ENCODE results near the gene RNF150. TPM values are rescaled to one million over a fixed set of nuclear protein-coding genes. Genes with fewer than 3 reads are reported as not detected.
"Not testable (repeated sequence)": the region's sequence is repeated elsewhere in the genome, so short reads cannot be mapped to it uniquely, and the experiment has no call there.

Gene RNF150
- polyA plus RNA-seq, 12 donors = 24.6 to 112 (median 37.9) TPM

- DNase-seq = no peak
Measured at GRCh38 chr4:141080668-141081067, 52.6 kb downstream of the RNF150 start.

GRCh38 chr4:141079393-141079930 lies 53.8 kb downstream of the RNF150 start:
- no peak for DNase-seq

- DNase-seq = no peak
Measured at GRCh38 chr4:141078871-141079270, 54.4 kb downstream of the RNF150 start.

DNA sequence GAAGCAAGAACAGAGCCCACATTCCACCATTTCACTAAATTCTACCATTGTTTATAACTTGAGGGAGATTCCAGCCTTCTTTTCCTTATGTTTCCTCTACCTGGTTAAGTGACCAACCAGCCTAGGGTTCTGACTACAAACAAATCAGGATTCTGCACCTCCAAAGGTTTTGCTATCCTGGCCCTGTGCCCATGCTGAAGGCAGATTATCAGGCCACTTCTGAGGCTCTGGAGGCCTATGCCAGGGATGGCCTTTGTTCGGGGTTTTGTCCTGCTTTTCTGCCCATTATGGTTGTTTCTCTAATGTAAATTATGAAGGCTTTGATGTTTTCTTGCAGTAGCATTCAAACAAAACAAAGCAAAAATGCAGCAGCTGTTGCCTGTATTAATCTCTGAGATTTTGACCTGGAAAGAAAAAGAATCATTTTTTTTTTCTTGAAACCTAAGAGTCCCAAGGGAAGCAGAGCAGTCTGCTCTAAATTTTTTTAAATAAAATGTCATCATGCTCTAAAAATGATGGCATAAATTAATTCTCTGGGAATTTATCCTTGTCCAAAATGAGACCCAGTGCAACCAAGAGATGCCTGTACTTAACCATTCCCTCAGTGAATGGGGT lies 55.6 kb downstream of the RNF150 start:
- no peak for DNase-seq

- no peak for DNase-seq
Measured at GRCh38 chr4:141075553-141075952, 57.7 kb downstream of the RNF150 start.

DNA sequence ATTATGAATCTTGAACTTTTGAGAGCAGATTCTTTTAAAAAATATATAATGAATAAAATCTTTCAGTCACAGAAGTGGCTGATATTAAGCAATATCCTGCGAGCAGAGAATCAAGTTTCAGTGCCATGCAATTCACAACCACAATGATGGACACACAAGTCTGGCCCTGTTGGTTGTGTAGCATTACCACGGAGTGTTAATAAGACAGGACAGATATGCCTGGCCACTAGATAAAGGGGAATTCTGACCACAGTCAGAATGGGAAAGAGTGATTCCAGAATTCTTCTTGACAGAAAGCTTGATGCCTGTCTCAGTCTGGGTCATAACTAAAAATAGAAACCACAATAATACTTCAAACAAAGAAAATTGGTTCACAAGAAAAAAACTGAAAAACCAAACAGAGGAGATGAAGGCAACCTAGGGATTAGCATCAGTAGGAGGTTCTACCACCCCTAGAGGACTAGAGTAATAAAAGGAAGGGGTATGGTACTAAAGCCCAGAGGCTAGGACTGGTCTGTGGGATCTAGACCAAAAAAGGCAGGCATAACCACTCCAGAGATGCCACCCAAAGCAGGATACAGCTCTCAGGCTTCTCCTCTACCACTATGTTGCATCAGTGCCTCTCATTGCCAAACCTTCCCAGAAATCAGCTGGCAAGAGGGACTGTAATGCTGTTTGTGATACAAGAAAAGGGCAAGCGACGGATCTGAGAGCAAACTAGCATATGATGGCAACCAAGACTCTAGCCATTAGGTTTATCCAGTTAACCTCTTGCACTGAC lies 59.0 kb downstream of the RNF150 start:
- no peak for DNase-seq

GRCh38 chr4:141066690-141067089 lies 66.6 kb downstream of the RNF150 start:
- no peak for DNase-seq

GRCh38 chr4:141065872-141066271 lies 67.4 kb downstream of the RNF150 start:
- DNase-seq = no peak

DNA sequence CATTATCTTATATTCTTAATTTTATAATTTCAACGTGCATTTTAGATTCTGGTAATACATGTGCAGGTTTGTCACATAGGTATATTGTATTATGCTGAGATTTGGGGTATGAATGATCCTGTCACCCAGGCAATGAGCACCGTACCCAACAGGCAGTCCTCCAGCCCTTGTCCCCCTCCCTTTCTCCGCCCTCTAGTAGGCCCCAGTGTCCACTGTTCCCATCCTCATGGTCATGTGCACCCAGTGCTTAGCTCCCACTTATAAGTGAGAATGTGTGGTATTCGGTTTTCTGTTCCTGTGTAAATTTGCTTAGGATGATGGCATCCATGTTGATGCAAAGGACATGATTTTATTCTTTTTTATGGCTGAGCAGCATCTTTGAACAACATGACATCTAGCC lies 70.6 kb downstream of the RNF150 start:
- no peak for DNase-seq

DNA sequence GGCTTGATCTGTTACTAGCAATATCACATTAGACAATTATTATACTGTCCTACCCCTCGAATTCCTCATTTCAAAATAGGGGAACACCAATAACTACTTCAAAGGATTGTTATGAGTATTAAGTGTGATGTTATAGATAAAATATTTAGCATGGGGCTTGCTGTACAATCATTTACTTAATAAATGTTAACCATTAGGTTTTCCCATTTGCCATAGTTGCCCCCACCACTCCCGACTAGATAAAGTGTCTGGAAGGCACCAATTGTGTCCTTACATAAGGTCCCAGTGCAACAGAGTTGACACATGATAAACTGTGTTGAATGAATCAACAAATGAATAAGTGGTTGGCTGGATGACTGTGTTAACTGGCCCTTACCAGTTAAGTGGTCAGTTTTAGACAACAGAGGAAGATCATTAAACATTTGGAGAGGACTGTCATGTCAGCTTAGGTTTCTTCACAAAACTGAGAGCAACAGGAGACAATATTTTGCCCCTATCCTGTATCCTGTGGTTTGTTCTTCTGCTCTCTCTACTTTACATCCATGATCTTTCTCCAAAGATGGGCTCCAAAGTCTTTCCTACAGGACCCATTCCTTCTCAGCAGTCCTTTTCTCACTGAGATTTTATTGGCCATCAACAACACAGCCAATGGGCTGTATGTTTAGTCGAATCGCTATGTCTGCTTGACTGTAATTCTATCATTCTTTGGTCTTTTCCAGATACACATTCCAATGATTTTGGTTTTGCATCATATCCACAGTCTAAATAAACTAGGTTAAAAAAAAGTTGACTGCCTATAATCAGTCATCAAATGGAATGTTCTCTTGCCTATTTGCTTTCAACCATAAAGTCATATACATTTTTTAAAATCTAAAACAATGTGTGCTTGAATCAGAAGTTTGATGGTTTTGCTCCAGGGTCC lies 74.4 kb downstream of the RNF150 start:
- DNase-seq = no peak

DNA sequence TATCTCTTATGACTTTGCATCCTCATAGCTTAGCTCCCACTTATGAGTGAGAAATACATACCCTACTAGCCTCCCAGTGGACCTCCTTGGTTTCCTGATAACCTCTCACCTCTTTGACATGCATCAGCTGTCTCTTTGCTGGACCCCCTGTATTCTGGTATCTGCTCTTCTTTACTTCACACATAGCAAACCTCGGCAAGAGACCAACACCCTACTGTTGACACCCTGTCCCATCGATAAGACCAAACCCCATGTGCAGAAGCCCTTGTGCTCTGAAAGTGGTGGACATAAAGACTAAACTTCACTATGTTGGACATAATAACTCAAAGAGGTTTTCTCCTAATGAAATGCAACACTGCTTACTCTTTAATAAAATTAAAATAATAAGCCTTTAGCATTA lies 75.7 kb downstream of the RNF150 start:
- no peak for DNase-seq

DNA sequence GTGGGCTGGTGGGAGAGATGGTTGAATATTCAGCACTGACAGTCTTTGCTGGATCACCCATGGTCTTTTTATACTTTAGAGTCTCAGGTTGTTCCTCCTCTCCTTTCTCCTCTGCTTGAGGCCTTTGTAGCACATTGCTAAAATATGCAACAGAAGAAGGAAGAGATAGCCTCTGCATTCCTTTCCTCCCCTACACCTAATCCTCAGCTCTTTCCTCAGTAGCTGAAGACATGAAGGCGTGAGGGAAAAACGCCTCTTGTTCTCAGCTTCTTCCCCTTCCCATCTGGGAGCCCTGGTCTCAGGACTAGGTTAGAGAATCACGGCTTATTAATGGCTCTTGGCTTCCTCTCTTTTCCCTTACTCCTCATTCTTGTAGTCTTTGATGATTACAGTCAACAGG lies 76.8 kb downstream of the RNF150 start:
- no peak for DNase-seq

- no peak for DNase-seq
Measured at GRCh38 chr4:141054446-141054845, 78.8 kb downstream of the RNF150 start.

- not testable (repeated sequence) for DNase-seq
Measured at GRCh38 chr4:141050999-141051398, 82.3 kb downstream of the RNF150 start.

- DNase-seq = no peak
Measured at GRCh38 chr4:141047228-141047884, 85.9 kb downstream of the RNF150 start.

DNA sequence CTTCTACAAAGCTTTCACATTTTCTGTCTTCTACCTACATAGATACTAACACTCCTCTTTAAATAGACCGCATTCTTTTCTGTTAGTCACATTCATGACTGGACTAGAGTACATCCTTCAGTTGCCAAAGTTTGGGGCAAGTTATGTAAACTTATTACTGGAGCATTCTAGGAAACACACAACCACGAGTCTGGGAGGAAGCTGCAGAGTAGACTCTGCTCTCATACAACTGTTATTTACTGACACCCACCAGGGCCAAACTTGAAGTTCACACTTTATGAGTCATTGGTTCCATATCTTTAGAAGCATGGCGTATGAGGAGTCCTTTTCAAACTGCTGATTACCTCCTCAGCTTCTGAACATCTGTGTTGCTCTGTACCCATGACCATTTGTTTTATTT lies 87.0 kb downstream of the RNF150 start:
- DNase-seq = no peak

- no peak for DNase-seq
Measured at GRCh38 chr4:141045848-141046247, 87.4 kb downstream of the RNF150 start.

DNA sequence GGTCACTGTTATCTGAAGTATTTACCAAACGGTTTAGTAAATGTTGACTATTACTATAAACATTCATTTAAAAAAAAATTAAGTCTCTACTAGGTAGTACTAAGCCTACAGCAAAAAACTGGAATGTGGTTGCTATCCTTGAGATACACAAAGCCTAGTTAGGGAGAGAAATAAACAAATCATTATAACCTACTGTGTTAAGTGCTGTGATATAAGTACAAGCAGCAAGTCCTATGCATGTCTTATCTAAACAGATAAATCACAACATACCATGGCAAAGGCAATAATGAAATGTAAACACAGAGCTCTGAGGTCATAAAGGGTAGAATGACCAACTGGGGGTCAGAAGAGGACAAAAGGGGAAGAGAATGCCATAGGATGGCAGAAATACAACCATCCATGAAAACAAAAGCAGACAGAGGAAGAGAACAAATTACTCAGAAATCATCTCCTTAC lies 92.2 kb downstream of the RNF150 start:
- no peak for DNase-seq

GRCh38 chr4:141039156-141039555 lies 94.1 kb downstream of the RNF150 start:
- no peak for DNase-seq

GRCh38 chr4:141038428-141038827 lies 94.8 kb downstream of the RNF150 start:
- no peak for DNase-seq

GRCh38 chr4:141037446-141037845 lies 95.8 kb downstream of the RNF150 start:
- DNase-seq = no peak

DNA sequence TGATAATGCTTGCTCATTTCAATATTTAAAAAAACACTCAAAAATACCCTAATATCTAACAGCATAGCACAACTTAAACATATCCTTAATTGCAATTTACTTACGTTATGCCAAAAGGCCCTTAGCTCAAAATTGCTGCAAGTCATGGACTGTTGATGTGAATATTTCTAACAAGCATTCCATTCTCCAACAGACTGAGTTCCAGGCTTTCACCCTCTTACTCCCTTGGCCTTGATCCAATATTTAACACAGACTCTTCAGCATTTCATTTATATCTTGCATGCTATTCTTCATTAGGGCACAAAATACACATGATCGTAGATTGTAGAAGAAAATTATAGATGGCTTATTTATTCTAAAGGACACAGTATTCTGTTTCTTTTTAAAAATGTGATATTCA lies 96.5 kb downstream of the RNF150 start:
- DNase-seq = no peak

All from muscle of arm (tissue), 12 donors.